Measurements from ENCODE around the gene NCOA5. TPM values are rescaled to one million over a fixed set of nuclear protein-coding genes. Genes with fewer than 3 reads are reported as not detected.
"Not testable (repeated sequence)": the region's sequence is repeated elsewhere in the genome, so short reads cannot be mapped to it uniquely, and the experiment has no call there.

The NCOA5 gene
- total and polyA plus RNA-seq, 10 of the 15 experiments (the other 5 are each of a cell fraction or from before 2014, with no cell fraction given): 7.7 to 38.1 (median 30.1) TPM

DNA sequence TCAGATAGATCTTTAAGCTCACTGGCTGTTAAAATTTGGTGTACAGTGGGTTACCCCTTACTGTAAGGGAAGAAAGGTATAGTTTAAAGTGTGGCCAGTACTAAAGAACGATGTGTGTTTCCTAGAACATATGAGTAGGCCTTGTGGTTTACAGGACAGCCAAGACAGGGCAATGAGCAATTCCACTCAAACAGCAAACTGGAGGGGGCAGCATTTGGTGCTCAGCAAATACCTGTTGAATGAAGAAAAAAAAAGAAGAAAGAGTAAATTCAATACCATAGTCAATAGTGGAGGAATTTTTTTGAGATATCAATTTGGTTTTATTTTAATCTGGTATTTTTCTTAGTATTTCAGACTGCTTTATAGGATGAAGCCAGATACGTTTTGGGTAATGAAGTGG is 3.8 kb upstream of the NCOA5 start:
- in situ Hi-C loops (cut with MboI): no loop called here

DNA sequence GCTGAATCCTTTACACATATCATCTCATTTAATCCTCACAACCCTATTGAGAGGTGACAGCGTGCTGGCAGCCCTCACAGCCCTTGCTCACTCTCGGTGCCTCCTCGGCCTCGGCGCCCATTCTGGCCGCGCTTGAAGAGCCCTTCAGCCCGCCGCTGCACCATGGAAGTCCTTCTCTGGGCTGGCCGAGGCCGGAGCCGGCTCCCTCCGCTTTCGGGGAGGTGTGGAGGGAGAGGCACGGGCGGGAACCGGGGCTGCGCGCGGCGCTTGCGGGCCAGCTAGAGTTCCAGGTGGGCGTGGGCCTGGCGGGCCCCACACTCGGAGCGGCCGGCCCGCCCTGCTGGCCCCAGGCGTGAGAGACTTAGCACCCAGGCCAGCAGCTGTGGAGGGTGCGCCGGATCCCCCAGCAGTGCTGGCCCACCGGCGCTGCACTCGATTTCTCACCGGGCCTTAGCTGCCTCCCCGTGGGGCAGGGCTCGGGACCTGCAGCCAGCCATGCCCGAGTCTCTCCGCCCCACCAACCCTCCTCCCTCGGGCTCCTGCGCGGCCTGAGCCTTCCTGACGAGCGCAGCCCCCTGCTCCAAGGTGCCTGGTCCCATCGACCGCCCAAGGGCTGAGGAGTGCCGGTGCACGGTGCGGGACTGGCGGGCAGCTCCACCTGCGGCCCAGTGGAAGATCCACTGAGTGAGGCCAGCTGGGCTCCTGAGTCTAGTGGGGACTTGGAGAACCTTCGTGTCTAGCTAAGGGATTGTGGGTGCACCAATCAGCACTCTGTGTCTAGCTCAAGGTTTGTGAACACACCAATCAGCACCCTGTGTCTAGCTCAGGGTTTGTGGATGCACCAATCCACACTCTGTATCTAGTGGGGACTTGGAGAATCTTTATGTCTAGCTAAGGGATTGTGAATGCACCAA is 2.1 kb upstream of the NCOA5 start:
- WGBS (ENCODE audit: insufficient coverage, insufficient replicate concordance, low lambda C conversion rate, missing lambda C conversion rate): 84% methylated on average over 52 of the region's 52 CpGs
- H3K9me3 ChIP-seq (replicated peaks; ENCODE audit: control insufficient read depth, insufficient read depth, low read length); in situ Hi-C loops (cut with MboI); RAD21 ChIA-PET (ENCODE audit: unreplicated experiment); DNase-seq (ENCODE audit: low read depth, low spot score); POLR2A ChIA-PET; H3K36me3 ChIP-seq (ENCODE audit: control insufficient read depth in 2 of 2, insufficient read depth in 2 of 2, low read length in 1 of 2); intact Hi-C loops (cut with micrococcal nuclease; ENCODE audit: unreplicated experiment); H3K9ac ChIP-seq (ENCODE audit: control insufficient read depth, insufficient read depth, low read length); H3K4me2 ChIP-seq (ENCODE audit: control insufficient read depth, insufficient read depth); ATAC-seq; H3K4me3 ChIP-seq; H3K4me1 ChIP-seq (ENCODE audit: control insufficient read depth, insufficient read depth, low read length); H4K20me1 ChIP-seq (ENCODE audit: control insufficient read depth, insufficient read depth); H3K27me3 ChIP-seq (replicated peaks in 1 of 2; ENCODE audit: control insufficient read depth in 2 of 2, insufficient read depth in 2 of 2, low read length in 1 of 2); H3K27ac ChIP-seq (ENCODE audit: control insufficient read depth, insufficient read depth); H2AFZ ChIP-seq (ENCODE audit: control insufficient read depth, low read depth, low read length); BruUV-seq (replicated peaks); FAIRE-seq: not testable (repeated sequence)
- peaks cover 28% of the 10 kb centered on the region for H3K79me2 ChIP-seq (ENCODE audit: control insufficient read depth, insufficient read depth, low read length)
- ChIA-PET CTCF (interaction anchor here (0.6 to 1.7 kb wide), 5 partner anchors 16 to 68 kb away, joined by 3 to 5 read pairs (median 4); no protein-coding TSS in a partner anchor), SMC1A (ENCODE audit: uncharacterized antibody, unreplicated experiment) (interaction anchor here (1.5 to 2.0 kb wide), 2 partner anchors 10 to 38 kb away, joined by 4 to 5 read pairs; no protein-coding TSS in a partner anchor)

More for the DNA sequence above, 3.8 kb upstream of the NCOA5 start:
- TF ChIP-seq FOXM1 (IDR thresholded peaks at IDR 0.05; ENCODE audit: low read depth, low read length) (no peak), RAD21 (IDR thresholded peaks at IDR 0.05; ENCODE audit: insufficient read depth, low read depth, low read length) (0 out of 2 replicates have a peak, but pooled peaks have one; percentile 10), RUNX3 (IDR thresholded peaks at IDR 0.05; ENCODE audit: low read length) (peak; percentile 29; the same call in 1 of the 2 replicates)
- TF ChIP-seq, protein P1, sequence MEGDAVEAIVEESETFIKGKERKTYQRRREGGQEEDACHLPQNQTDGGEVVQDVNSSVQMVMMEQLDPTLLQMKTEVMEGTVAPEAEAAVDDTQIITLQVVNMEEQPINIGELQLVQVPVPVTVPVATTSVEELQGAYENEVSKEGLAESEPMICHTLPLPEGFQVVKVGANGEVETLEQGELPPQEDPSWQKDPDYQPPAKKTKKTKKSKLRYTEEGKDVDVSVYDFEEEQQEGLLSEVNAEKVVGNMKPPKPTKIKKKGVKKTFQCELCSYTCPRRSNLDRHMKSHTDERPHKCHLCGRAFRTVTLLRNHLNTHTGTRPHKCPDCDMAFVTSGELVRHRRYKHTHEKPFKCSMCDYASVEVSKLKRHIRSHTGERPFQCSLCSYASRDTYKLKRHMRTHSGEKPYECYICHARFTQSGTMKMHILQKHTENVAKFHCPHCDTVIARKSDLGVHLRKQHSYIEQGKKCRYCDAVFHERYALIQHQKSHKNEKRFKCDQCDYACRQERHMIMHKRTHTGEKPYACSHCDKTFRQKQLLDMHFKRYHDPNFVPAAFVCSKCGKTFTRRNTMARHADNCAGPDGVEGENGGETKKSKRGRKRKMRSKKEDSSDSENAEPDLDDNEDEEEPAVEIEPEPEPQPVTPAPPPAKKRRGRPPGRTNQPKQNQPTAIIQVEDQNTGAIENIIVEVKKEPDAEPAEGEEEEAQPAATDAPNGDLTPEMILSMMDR (IDR thresholded peaks at IDR 0.05 in 2 of 3, conservative IDR thresholded peaks at IDR 0.05 in 1 of 3; ENCODE audit: control insufficient read depth in 2 of 3, extremely low read depth in 1 of 3, insufficient read depth in 1 of 3, low read depth in 3 of 3, low read length in 3 of 3): peak in 1 of 3 experiments; percentile 5; a peak in 1 of 6 replicates
- Histone ChIP-seq H3K27me3 (replicated peaks in 1 of 2; ENCODE audit: control insufficient read depth in 2 of 2, insufficient read depth in 2 of 2, low read length in 1 of 2) (no peaks in the 10 kb centered on the region), H4K20me1 (ENCODE audit: control insufficient read depth, insufficient read depth) (no peaks in the 10 kb centered on the region), H3K4me2 (ENCODE audit: control insufficient read depth, insufficient read depth) (no peak overlapping the region), H3K27ac (ENCODE audit: control insufficient read depth, insufficient read depth) (no peak overlapping the region), H3K9me3 (replicated peaks; ENCODE audit: control insufficient read depth, insufficient read depth, low read length) (no peaks in the 10 kb centered on the region), H3K4me3 (no peak overlapping the region), H3K9ac (ENCODE audit: control insufficient read depth, insufficient read depth, low read length) (no peak overlapping the region), H3K79me2 (ENCODE audit: control insufficient read depth, insufficient read depth, low read length) (peaks cover 12% of the 10 kb centered on the region), H3K36me3 (ENCODE audit: control insufficient read depth in 2 of 2, insufficient read depth in 2 of 2, low read length in 1 of 2) (no peaks in the 10 kb centered on the region), H3K4me1 (ENCODE audit: control insufficient read depth, insufficient read depth, low read length) (peaks cover 3% of the 10 kb centered on the region; the same call in 1 of the 2 replicates), H2AFZ (ENCODE audit: control insufficient read depth, low read depth, low read length) (no peak overlapping the region)
- ChIA-PET RAD21 (ENCODE audit: unreplicated experiment) (no interaction called here), POLR2A (no interaction called here), SMC1A (ENCODE audit: uncharacterized antibody, unreplicated experiment) (interaction anchor here (1.5 kb wide), 1 partner anchor 9 kb away, joined by 4 read pairs; no protein-coding TSS in a partner anchor), CTCF (interaction anchor here (1.5 to 1.7 kb wide), 2 partner anchors 36 to 39 kb away, joined by 4 to 5 read pairs; no protein-coding TSS in a partner anchor)
- BruUV-seq (replicated peaks): no TSS peak
- no peak for ATAC-seq
- intact Hi-C loops (cut with micrococcal nuclease; ENCODE audit: unreplicated experiment): no loop called here
- no peak for DNase-seq (ENCODE audit: low read depth, low spot score)
- WGBS (ENCODE audit: insufficient coverage, insufficient replicate concordance, low lambda C conversion rate, missing lambda C conversion rate): 0% methylated on average over 2 of the region's 2 CpGs
- no peak for FAIRE-seq

All from GM12878 (cell line).